GM12873 (cell line): ENCODE results near the gene ENAH.

ENCODE experiments used
- TF ChIP-seq, protein P1 (sequence below): IDR thresholded peaks from 2 replicates; pipeline ENCODE4 v1.5.1; 2012; ENCODE audit warnings: low read depth, mild to moderate bottlenecking, moderate library complexity, low read length, control low read depth; ENCODE audit not compliant: insufficient read depth; ENCODE audit errors: missing control alignments

The ENAH gene

DNA sequence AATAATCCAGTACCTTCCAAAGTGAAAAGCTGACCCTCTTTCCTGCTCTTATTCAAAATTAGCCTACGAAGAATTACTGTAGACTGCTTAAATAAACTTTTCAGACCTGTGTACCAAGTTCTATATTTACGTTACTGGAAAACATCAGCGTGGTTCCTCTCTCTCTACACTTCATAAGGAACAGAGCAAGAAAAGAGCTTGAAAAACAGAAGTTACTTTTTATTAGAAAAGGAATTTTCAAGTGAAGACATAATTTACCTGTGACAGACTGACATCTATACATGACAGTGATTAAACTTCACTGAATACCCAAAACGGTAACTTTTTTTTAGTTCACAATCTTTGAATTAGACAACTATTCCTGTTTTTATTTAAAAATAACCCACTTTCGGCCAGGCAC is 2.7 kb downstream of the ENAH start:
- TF ChIP-seq, protein P1, sequence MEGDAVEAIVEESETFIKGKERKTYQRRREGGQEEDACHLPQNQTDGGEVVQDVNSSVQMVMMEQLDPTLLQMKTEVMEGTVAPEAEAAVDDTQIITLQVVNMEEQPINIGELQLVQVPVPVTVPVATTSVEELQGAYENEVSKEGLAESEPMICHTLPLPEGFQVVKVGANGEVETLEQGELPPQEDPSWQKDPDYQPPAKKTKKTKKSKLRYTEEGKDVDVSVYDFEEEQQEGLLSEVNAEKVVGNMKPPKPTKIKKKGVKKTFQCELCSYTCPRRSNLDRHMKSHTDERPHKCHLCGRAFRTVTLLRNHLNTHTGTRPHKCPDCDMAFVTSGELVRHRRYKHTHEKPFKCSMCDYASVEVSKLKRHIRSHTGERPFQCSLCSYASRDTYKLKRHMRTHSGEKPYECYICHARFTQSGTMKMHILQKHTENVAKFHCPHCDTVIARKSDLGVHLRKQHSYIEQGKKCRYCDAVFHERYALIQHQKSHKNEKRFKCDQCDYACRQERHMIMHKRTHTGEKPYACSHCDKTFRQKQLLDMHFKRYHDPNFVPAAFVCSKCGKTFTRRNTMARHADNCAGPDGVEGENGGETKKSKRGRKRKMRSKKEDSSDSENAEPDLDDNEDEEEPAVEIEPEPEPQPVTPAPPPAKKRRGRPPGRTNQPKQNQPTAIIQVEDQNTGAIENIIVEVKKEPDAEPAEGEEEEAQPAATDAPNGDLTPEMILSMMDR = no peak

DNA sequence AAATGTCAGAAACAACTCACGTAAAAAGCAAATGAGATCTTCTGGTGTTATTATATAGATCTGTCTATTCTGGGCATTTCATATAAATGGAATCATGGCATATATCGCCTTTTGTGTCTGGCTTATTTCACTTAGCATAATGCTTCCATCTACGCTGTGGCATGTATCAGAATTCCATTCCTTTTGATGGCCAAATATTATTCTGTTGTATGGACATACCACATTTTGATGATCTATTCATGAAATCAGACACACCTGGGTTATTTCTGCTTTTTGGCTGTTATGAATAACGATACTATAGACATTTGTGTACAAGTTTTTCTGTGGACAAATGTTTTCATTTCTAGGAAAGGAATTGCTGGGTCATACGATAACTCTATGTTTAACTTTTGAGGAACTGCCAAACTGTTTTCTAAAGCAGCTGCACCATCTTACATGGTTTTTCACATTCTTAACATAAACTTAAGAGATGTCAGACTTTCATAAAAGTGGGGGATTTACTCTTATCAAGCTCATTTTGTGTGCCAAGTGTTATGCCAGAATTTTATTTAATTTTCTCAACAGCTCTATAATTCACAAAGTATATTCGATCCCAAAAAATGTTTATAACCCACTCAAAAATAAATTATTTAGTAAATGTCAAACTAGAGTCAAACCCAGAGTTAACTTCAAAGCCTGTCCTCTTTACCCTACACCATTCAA is 7.6 kb downstream of the ENAH start:
- TF ChIP-seq, protein P1 = no peak

DNA sequence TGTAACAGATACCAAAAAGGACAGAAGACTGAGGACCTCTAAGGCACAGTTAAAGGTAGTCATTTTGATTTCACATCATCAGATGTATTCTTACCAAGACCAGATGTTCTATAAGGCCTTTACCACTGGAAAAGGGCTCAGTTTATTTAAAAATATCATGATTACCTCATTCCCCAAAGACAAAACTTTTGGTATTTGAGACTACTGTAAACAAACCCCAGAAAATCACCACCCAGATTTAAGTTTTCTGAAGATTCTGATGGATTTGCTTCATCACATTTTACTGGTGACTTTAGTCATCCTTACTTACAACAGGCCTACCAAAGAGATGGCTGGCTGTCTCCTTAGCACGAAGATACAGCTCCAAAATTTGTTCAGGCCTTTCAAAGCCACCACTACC is 8.3 kb downstream of the ENAH start:
- TF ChIP-seq, protein P1 = no peak

DNA sequence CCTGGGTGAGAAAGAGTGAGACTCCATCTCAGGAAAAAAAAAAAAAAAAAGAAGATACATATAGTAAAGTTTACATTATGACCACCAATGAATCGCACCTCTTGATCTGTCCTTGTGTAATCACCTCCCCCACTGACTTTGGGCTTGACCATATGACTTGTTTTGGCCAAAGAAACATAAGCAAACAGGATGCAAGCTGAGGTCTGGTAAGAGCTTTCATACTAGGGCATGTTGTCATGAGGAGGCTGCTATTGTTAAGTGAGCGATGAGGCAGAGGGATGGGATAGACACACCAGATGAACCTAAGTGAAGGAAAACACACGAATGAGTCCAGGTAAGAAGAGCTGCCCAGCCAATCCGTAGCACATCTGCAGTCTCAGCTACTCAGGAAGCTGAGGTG is 10.7 kb downstream of the ENAH start:
- TF ChIP-seq, protein P1 = no peak

DNA sequence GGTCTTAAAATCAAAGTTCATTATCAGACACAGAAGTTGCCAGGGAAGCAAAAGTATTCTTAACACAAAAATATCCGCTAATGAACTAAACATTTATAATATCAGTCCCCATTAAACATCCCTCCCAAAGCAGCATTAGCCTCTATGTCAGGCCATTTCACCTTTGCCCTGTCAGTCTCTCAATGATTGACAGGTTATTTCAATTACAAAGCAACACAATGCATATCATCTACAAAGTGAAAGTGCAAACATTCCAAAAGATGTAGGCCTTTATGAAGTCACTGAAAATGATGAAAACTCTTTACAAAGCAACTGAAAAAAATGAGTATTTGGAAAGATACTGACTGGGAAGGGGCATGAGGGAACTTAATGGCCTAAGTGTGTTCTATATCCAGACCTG is 14.1 kb downstream of the ENAH start:
- TF ChIP-seq, protein P1 = no peak

DNA sequence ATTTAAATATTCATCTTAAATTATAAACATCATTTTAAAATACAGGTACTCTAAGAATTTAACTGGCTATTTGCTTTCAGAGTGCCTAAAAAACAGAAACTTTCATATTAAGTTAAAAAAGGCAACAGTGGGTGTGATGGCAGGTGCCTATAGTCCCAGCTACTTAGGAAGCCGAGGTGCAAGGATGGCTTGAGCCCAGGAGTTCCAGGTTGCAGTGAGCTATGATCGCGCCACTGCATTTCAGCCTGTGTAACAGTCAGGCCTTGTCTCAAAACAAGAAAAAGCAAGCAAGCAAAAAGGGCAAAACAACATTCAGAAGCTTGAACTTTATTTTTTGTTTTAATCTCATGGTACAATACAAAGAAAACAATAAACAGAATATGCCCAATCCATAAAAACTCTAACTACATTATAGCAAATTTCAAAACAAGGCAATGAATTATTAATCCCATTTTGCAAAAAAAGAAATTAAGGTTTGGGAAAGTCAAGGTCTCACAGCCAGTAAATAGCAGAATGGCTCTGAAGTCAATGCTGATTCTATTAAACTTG is 15.2 kb downstream of the ENAH start:
- TF ChIP-seq, protein P1 = no peak

DNA sequence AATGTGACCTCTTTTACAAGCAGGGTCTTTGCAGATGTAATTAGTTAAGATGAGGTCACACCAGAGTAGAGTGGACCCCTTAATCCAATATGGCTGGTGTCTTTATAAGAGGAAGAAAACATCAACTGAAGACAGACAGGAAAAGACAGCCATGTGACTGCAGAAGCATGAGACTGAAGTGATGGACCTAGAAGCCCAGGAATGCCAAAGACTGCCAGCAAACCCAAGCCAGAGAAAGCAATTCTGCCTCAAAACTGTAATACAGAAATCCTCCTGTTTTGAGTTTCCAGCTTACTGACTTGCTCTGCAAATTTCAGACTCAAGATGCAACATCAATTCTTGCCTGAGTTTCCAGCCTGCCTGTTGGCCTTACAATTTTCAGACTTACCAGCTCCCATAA is 17.3 kb downstream of the ENAH start:
- TF ChIP-seq, protein P1 = no peak
